ENCODE measurements around the gene FZD8. TPM values are rescaled to one million over a fixed set of nuclear protein-coding genes. Genes with fewer than 3 reads are reported as not detected.

The FZD8 gene
- total and polyA plus RNA-seq, 2 of the 4 experiments (the other 2 are of a cell fraction), result 3.6 to 3.9 TPM

DNA sequence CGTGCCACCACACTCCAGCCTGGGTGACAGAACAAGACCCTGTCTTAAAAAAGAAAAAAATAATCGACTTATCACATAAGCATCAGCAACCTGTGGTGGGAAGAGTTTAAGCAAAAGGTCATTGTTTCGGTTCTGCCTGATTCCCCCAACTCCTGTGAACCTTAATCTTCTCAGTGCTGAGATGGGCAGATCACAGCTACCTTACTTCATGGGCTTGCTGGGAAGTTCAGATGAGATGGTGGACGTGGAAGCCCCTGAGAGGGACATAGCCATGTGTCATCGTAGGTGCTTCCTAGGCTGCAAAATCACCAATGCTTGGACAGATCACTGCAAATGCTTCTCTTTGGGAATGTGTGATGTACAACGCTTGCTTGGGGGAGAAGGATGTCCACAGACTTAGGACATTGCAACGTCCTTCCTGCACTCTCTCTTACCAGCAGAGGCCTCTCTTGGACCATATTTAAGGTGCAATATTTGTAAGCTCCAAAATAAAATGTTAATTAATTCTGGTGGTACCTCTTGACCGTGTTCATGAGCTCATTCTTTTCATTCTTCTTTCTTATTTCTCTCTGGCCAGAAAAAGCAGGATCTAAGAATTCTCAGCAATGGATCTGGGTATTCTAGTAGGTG, 28.4 kb downstream of the FZD8 start:
- no peak overlapping the region for H3K27ac ChIP-seq (ENCODE audit: insufficient read depth, low read length)
- no peak overlapping the region for H3K4me3 ChIP-seq (ENCODE audit: insufficient read depth, low read depth, low read length)
- 0 out of 2 replicates have a peak, but pooled peaks cover 2% of the 10 kb centered on the region for H3K9me3 ChIP-seq (ENCODE audit: control insufficient read depth, insufficient read depth, low read length)
- no peak overlapping the region for H4K5ac ChIP-seq (ENCODE audit: low read depth, low read length)
- H4K91ac ChIP-seq (ENCODE audit: insufficient read depth, low read depth, low read length), result no peak overlapping the region
- no peaks in the 10 kb centered on the region for H4K20me1 ChIP-seq (ENCODE audit: insufficient read depth, low read length)
- H3K9me1 ChIP-seq (ENCODE audit: insufficient read depth, low read length), result no peaks in the 10 kb centered on the region
- intact Hi-C loops (cut with micrococcal nuclease), result loop anchor here (5.0 kb wide), 1 partner anchor 1264 kb away; no protein-coding TSS in a partner anchor
- H3K23ac ChIP-seq (ENCODE audit: low read depth, low read length), result no peak overlapping the region
- H3K4me2 ChIP-seq (ENCODE audit: low read depth, low read length), result no peak overlapping the region
- no peak overlapping the region for H2BK5ac ChIP-seq (ENCODE audit: low read depth, low read length, poor library complexity, severe bottlenecking)
- in situ Hi-C loops (cut with MboI; ENCODE audit: low sequenced_read_pairs), result no loop called here
- no peak overlapping the region for H2BK20ac ChIP-seq (ENCODE audit: low read depth, low read length)
- no peaks in the 10 kb centered on the region for H3K36me3 ChIP-seq (ENCODE audit: control insufficient read depth, insufficient read depth, low read length)
- no peak overlapping the region for H2AFZ ChIP-seq (replicated peaks; ENCODE audit: low read length, poor library complexity)
- H4K8ac ChIP-seq (ENCODE audit: low read depth in 2 of 2, low read length in 2 of 2), result no peak overlapping the region
- no peak overlapping the region for H3K56ac ChIP-seq (ENCODE audit: extremely low read depth, insufficient read depth, low read length)
- no peak overlapping the region; the same call in 2 of the 3 replicates for H2BK15ac ChIP-seq (ENCODE audit: low read depth, low read length)
- H3K18ac ChIP-seq (ENCODE audit: low read depth, low read length), result no peak overlapping the region
- TF ChIP-seq MAZ (IDR thresholded peaks at IDR 0.05; ENCODE audit: borderline replicate concordance, low read depth, low read length), result no peak
- no peak for TF ChIP-seq BHLHE40 (IDR thresholded peaks at IDR 0.05; ENCODE audit: low read depth, low read length)
- TF ChIP-seq, protein P1, sequence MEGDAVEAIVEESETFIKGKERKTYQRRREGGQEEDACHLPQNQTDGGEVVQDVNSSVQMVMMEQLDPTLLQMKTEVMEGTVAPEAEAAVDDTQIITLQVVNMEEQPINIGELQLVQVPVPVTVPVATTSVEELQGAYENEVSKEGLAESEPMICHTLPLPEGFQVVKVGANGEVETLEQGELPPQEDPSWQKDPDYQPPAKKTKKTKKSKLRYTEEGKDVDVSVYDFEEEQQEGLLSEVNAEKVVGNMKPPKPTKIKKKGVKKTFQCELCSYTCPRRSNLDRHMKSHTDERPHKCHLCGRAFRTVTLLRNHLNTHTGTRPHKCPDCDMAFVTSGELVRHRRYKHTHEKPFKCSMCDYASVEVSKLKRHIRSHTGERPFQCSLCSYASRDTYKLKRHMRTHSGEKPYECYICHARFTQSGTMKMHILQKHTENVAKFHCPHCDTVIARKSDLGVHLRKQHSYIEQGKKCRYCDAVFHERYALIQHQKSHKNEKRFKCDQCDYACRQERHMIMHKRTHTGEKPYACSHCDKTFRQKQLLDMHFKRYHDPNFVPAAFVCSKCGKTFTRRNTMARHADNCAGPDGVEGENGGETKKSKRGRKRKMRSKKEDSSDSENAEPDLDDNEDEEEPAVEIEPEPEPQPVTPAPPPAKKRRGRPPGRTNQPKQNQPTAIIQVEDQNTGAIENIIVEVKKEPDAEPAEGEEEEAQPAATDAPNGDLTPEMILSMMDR (conservative IDR thresholded peaks at IDR 0.05; ENCODE audit: low read depth, low read length), result peak; percentile 68
- no peak for TF ChIP-seq NFE2L2 (IDR thresholded peaks at IDR 0.05; ENCODE audit: low read depth, low read length)
- no peak for TF ChIP-seq FOS (IDR thresholded peaks at IDR 0.05; ENCODE audit: low read depth, low read length)
- TF ChIP-seq, protein P2, sequence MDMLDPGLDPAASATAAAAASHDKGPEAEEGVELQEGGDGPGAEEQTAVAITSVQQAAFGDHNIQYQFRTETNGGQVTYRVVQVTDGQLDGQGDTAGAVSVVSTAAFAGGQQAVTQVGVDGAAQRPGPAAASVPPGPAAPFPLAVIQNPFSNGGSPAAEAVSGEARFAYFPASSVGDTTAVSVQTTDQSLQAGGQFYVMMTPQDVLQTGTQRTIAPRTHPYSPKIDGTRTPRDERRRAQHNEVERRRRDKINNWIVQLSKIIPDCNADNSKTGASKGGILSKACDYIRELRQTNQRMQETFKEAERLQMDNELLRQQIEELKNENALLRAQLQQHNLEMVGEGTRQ (IDR thresholded peaks at IDR 0.05; ENCODE audit: low read depth, low read length), result no peak
- no peak for TF ChIP-seq RFX5 (IDR thresholded peaks at IDR 0.05; ENCODE audit: low read depth, low read length)
- TF ChIP-seq, protein P3, sequence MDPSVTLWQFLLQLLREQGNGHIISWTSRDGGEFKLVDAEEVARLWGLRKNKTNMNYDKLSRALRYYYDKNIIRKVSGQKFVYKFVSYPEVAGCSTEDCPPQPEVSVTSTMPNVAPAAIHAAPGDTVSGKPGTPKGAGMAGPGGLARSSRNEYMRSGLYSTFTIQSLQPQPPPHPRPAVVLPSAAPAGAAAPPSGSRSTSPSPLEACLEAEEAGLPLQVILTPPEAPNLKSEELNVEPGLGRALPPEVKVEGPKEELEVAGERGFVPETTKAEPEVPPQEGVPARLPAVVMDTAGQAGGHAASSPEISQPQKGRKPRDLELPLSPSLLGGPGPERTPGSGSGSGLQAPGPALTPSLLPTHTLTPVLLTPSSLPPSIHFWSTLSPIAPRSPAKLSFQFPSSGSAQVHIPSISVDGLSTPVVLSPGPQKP (IDR thresholded peaks at IDR 0.05; ENCODE audit: borderline replicate concordance, low read depth, low read length), result no peak
- peak; percentile 68 for TF ChIP-seq SMC3 (IDR thresholded peaks at IDR 0.05; ENCODE audit: low read depth, low read length)
- TF ChIP-seq MXI1 (IDR thresholded peaks at IDR 0.05; ENCODE audit: borderline replicate concordance, low read depth, low read length), result no peak
- no peak for TF ChIP-seq CHD1 (IDR thresholded peaks at IDR 0.05; ENCODE audit: low read depth, low read length)
- TF ChIP-seq RAD21 (IDR thresholded peaks at IDR 0.05; ENCODE audit: low read length), result peak; percentile 75
- no peak for TF ChIP-seq RCOR1 (IDR thresholded peaks at IDR 0.05; ENCODE audit: insufficient replicate concordance, low read length)
- no peak for TF ChIP-seq POLR2A (IDR thresholded peaks at IDR 0.05; ENCODE audit: low read depth, low read length)
- no peak for TF ChIP-seq MAFK (IDR thresholded peaks at IDR 0.05; ENCODE audit: low read depth, low read length)
- no peak for TF ChIP-seq CEBPB (IDR thresholded peaks at IDR 0.05; ENCODE audit: low read depth, low read length)
- BruUV-seq (replicated peaks), result no TSS peak
- peaks cover 21% of the 10 kb centered on the region for H3K27me3 ChIP-seq (ENCODE audit: control insufficient read depth, insufficient read depth, low read length)
- H3K14ac ChIP-seq (replicated peaks; ENCODE audit: low read depth, low read length), result no peak overlapping the region
- POLR2A ChIA-PET (ENCODE audit: unreplicated experiment), result no interaction called here
- CTCF ChIA-PET, result interaction anchor here (0.8 to 2.2 kb wide), 5 partner anchors 8 to 1267 kb away, joined by 3 to 9 read pairs (median 3); partner anchors contain the start of gene GJD4
- H3K79me1 ChIP-seq (ENCODE audit: low read depth in 1 of 2, low read length in 2 of 2), result no peaks in the 10 kb centered on the region
- no peak overlapping the region for H2BK120ac ChIP-seq (ENCODE audit: low read depth, low read length)
- dilution Hi-C loops (cut with HindIII; ENCODE audit: low sequenced_read_pairs, unreplicated experiment), result no loop called here
- peak; percentile 88 for ATAC-seq (ENCODE audit: low read depth)
- no peak overlapping the region for H2AK9ac ChIP-seq (replicated peaks; ENCODE audit: low read depth, low read length, poor library complexity)
- no peak overlapping the region for H3K4ac ChIP-seq (ENCODE audit: low read depth, low read length)
- H3K4me1 ChIP-seq (ENCODE audit: control insufficient read depth, insufficient read depth, low read length), result no peaks in the 10 kb centered on the region
- H2AK5ac ChIP-seq (ENCODE audit: low read depth, low read length), result no peak overlapping the region
- DNase-seq, result peak; percentile 55
- WGBS, 2 experiments (ENCODE audit: extremely low coverage in 2 of 2, insufficient read length in 1 of 2), result no CpG with 5 or more reads among the region's 8 CpGs
- H3K9ac ChIP-seq (ENCODE audit: low read depth, low read length), result no peak overlapping the region
